ENCODE results near the gene POLG.

The POLG gene

GRCh38 chr15:89334510-89335297 lies at the start of gene POLG (continued):
- TF ChIP-seq ZNF639 (tag by site-specific recombination; IDR thresholded peaks at IDR 0.05) (peak; percentile 94), ZNF561 (tag by site-specific recombination; IDR thresholded peaks at IDR 0.05; ENCODE audit: borderline replicate concordance) (peak; percentile 63; the same call in 1 of the 2 replicates), TRIM28 (IDR thresholded peaks at IDR 0.05; ENCODE audit: borderline replicate concordance, low read length) (no peak), ZNF645 (tag by site-specific recombination; IDR thresholded peaks at IDR 0.05) (no peak), ZNF423 (tag by site-specific recombination; IDR thresholded peaks at IDR 0.05) (0 out of 2 replicates have a peak, but pooled peaks have one; percentile 43), ZNF521 (tag by site-specific recombination; IDR thresholded peaks at IDR 0.05) (no peak), ZNF529 (tag by site-specific recombination; IDR thresholded peaks at IDR 0.05; ENCODE audit: insufficient replicate concordance) (no peak), ZNF791 (tag by site-specific recombination; IDR thresholded peaks at IDR 0.05) (no peak), TCF7L2 (IDR thresholded peaks at IDR 0.05; ENCODE audit: borderline replicate concordance, low read depth, low read length) (peak; percentile 74), SCRT2 (tag by site-specific recombination; IDR thresholded peaks at IDR 0.05) (peak; percentile 23; the same call in 1 of the 2 replicates), ZNF830 (tag by site-specific recombination; IDR thresholded peaks at IDR 0.05; ENCODE audit: low read depth) (no peak), ZNF585B (tag by site-specific recombination; IDR thresholded peaks at IDR 0.05) (peak; percentile 3; the same call in 1 of the 2 replicates), SCRT1 (tag by site-specific recombination; IDR thresholded peaks at IDR 0.05; ENCODE audit: borderline replicate concordance) (no peak), ZNF654 (tag by site-specific recombination; IDR thresholded peaks at IDR 0.05; ENCODE audit: low read depth) (no peak), ZNF202 (tag by site-specific recombination; IDR thresholded peaks at IDR 0.05; ENCODE audit: borderline replicate concordance) (no peak), ZNF174 (tag by site-specific recombination; IDR thresholded peaks at IDR 0.05) (no peak), ZNF302 (tag by site-specific recombination; IDR thresholded peaks at IDR 0.05; ENCODE audit: low read depth) (no peak), KLF8 (tag by site-specific recombination; IDR thresholded peaks at IDR 0.05) (peak; percentile 95), ZNF366 (tag by site-specific recombination; conservative IDR thresholded peaks at IDR 0.05) (peak; percentile 98), ZNF426 (tag by site-specific recombination; IDR thresholded peaks at IDR 0.05) (no peak), ZFP37 (tag by site-specific recombination; IDR thresholded peaks at IDR 0.05) (peak; percentile 78; the same call in 1 of the 2 replicates), ZNF138 (tag by site-specific recombination; IDR thresholded peaks at IDR 0.05; ENCODE audit: borderline replicate concordance) (no peak), ZNF549 (tag by site-specific recombination; IDR thresholded peaks at IDR 0.05) (no peak), ZNF548 (tag by site-specific recombination; IDR thresholded peaks at IDR 0.05) (no peak), ZNF354C (tag by site-specific recombination; IDR thresholded peaks at IDR 0.05; ENCODE audit: borderline replicate concordance, low read depth) (no peak), ZNF660 (tag by site-specific recombination; IDR thresholded peaks at IDR 0.05) (peak; percentile 91), ZNF596 (tag by site-specific recombination; IDR thresholded peaks at IDR 0.05) (peak; percentile 31; the same call in 1 of the 2 replicates), ZNF664 (tag by site-specific recombination; IDR thresholded peaks at IDR 0.05) (peak; percentile 50; the same call in 1 of the 2 replicates), ATF2 (tag by site-specific recombination; IDR thresholded peaks at IDR 0.05; ENCODE audit: low read depth) (no peak), ZNF843 (tag by site-specific recombination; IDR thresholded peaks at IDR 0.05) (peak; percentile 80), ZBTB10 (tag by site-specific recombination; IDR thresholded peaks at IDR 0.05) (no peak), KLF9 (tag by site-specific recombination; IDR thresholded peaks at IDR 0.05; ENCODE audit: low read depth) (peak; percentile 68), ZNF626 (tag by site-specific recombination; IDR thresholded peaks at IDR 0.05) (no peak), YY2 (tag by site-specific recombination; IDR thresholded peaks at IDR 0.05) (peak; percentile 63), MEIS1 (CRISPR knock-in tag; IDR thresholded peaks at IDR 0.05; ENCODE audit: borderline replicate concordance) (no peak; the same call in 1 of the 2 replicates)
